HK-2 (cell line): Measurements from ENCODE around the gene PDCL2.
"Not testable (repeated sequence)": the region's sequence is repeated elsewhere in the genome, so short reads cannot be mapped to it uniquely, and the experiment has no call there.

Experiments used
- DNase-seq: peaks from one replicate; pipeline ENCODE4 v3.0.0-alpha.2; 2018; ENCODE audit not compliant: unreplicated experiment

PDCL2 gene, protein sequence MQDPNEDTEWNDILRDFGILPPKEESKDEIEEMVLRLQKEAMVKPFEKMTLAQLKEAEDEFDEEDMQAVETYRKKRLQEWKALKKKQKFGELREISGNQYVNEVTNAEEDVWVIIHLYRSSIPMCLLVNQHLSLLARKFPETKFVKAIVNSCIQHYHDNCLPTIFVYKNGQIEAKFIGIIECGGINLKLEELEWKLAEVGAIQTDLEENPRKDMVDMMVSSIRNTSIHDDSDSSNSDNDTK

DNA sequence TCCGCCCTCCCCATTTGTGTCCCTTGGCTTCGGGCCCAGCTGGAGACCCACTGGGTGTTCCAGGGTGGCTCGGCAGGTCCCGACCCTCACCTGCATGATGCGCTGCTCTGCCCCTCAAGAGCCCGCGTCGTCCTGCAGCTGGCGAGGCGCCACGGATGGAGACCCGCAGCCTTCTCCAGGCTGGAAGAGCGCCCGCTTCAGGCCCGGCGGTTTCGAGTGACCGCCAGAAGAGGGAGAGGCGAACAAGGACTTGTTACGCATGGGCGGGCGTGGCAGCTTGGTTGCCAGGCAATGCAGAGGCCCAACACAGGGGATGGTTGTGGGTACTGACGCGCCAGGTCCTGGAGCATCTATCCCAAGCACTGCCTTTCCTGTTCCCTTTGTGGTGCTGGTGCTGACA, at the start of gene PDCL2:
PDCL2 (minus strand) TSS at position 232 of the 400 bp plus-strand sequence; CDS start at position 96, 136 bp downstream.
- no peak for DNase-seq

- no peak for DNase-seq
Observed at GRCh38 chr4:55637272-55637820, 45.3 kb upstream of the PDCL2 start.

DNA sequence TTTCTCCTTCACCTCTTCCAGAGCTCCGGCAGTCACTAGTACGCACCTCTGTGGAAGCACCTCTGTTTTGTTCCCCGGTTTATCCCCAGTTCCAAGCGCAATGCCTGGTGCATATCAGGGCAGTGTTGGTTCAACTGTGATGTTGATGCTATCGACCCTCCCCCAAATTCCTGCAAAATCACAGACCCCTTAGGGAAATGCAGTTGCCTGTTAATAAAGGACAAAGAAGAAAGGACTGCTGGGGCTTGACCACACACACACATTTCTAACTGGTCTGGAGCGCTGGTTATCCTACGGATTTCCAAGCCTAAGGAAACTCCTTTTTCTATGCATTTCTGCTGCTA, 44.6 kb upstream of the PDCL2 start:
- DNase-seq: no peak

DNA sequence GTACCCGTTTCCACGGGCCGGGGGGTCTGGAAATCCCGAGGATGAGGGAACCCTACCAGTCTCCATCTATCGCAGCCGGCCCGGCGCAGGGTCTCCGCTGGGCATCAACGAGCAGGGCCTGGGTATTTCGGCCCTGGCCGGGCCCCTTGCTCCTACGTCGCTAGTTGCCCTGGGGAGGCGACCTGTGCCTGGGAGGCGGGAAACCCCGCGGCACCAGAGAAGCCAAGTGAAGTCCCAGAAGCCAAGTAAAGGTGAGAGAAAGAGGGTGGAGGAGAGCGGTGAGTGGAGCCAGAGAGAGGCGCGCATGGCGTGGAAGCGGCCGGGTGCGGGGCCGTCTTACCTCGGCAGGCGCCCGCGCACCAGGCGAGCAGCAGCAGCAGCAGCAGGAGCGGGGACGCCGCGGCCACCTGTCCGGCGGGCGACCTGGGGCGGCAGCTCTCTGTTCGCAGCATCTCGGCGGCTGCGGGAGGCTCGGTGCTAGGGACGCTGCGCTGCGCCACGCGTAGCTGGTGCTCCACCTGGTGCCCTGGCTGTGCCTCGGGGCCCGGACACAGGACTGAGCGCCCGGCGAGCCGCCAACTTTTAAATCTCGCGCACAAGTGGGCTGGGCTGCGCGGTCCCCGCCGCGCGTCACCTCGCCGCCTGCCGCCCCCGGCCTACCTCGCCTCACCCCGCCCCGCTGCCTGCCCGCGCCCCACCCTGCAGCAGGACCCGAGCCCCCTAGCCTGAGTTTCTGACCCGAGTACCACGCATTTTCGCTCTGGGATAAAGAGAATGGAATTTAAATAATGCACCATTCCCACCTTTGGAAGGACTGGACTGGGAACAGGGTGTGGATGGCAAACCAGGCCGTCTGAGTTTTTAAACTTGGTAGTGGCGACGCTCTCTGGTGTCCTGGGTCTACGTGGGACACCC, 44.0 kb upstream of the PDCL2 start, which contains the start of gene NMU:
NMU (minus strand) TSS at position 558 of the 915 bp plus-strand sequence; CDS start at position 452, 106 bp downstream.
- DNase-seq: peak; percentile 21

GRCh38 chr4:55635282-55635681, 43.2 kb upstream of the PDCL2 start:
- DNase-seq: no peak

- no peak for DNase-seq
Observed at GRCh38 chr4:55634417-55635128, 42.5 kb upstream of the PDCL2 start.

GRCh38 chr4:55633903-55634302, 41.9 kb upstream of the PDCL2 start:
- no peak for DNase-seq

DNA sequence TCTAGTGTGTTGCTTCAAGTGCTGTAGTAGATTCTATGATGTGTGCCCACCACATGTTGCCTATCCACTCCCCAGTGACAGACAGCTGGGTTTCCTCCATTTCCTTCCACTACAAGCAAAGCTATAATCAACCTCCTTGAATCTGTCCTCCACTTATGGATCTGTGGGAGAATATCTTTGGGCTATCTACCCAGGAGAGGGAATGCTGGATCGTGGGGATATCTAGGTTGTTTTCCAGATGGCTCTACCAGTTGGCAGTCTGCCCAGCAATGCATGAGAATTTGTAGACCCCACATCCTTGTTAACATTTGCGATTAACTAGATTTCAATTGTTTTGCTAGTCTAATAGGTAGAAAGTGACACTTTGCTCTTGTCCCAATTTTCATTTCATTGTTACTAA, 33.8 kb upstream of the PDCL2 start:
- no peak for DNase-seq

DNA sequence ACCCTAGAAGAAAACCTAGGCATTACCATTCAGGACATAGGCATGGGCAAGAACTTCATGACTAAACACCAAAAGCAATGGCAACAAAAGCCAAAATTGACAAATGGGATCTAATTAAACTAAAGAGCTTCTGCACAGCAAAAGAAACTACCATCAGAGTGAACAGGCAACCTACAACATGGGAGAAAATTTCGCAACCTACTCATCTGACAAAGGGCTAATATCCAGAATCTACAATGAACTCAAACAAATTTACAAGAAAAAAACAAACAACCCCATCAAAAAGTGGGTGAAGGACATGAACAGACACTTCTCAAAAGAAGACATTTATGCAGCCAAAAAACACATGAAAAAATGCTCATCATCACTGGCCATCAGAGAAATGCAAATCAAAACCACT, 32.0 kb upstream of the PDCL2 start:
- not testable (repeated sequence) for DNase-seq

DNA sequence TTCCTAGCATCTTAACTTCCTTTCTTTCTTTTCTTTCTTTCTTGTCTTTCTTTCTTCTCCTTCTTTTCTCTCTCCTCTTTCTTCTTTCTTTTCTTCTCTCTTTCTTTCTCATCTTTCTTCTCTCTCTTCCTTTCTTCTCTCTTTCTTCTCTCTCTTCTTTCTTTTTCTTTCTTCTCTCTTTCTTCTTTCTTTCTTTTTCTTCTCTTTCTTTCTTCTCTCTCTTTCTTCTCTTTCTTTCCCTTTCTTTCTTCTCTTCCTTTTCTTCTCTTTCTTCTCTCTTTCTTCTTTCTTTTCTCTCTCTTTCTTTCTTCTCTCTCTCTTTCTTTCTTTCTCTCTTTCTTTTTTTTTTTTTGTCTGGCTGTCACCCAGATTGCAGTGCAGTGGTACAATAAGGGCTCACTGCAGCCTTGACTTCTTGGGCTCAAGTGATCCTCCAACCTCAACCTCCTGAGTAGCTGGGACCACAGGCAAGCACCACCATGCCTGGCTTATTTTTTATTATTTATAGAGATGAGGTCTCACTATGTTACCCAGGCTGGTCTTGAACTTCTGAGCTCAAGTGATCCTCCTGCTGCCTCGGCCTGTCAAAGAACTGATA, 26.6 kb upstream of the PDCL2 start:
- no peak for DNase-seq

GRCh38 chr4:55617587-55618197, 25.6 kb upstream of the PDCL2 start:
- no peak for DNase-seq

- DNase-seq: no peak
Observed at GRCh38 chr4:55615008-55615407, 23.0 kb upstream of the PDCL2 start.

GRCh38 chr4:55613621-55614020, 21.6 kb upstream of the PDCL2 start:
- DNase-seq: no peak

DNA sequence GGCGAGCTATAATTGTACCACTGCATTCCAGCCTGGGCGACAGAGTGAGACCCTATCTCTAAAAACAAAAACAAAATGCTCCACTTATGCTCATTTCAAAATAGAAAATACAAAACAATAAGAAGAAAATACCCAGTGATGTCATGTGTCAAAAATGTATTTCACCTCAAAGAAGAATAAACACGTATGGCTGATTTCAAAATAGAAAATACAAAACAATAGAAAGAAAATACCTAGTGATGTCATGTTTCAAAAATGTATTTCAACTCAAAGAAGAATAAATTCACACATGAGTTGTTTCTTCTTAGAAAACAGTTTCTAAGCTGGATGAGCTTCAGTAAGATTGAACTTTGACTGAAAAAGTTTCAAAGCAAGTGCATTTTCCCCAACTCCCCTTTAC, 20.3 kb upstream of the PDCL2 start:
- no peak for DNase-seq

- no peak for DNase-seq
Observed at GRCh38 chr4:55611358-55612059, 19.5 kb upstream of the PDCL2 start.

DNA sequence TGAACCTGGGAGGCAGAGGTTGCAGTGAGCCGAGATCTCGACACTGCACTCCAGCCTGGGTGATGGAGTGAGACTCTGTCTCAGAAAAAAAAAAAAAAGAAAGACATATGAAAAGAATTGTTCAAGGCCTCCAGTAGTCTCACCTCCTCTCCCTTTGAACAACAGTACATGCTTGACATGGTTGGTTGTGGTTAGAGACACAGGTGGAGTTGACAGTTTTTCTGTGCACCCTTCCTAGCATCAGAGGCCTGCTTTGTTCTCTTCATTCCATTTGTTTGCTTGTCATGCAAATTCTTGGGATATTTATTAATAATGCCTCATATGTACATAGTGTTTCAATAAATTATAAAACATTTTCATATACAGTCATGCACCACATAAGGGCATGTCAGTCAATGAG, 18.3 kb upstream of the PDCL2 start:
- no peak for DNase-seq

DNA sequence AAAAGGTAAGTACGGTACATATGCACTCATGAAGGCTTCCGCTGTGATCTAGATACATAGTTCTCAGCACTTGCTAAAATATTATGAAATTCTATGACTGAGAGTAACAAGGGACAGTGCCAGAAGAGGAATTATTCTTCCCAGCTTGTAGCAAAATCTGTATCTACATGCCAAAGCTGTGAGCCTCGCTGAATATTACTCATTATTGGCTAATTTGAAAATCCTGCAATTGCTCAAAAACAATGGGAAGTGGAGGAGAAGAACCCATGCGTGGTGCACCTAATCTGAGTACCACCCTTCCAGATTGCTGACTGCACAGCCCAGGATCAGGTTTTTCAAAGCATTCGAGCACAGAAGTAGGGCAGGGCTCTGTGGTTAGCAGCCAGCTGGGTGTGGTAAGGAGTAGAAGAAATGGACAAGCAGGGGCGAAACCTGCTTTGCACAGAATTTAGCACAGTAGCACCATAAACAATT, 17.4 kb upstream of the PDCL2 start:
- DNase-seq: no peak

DNA sequence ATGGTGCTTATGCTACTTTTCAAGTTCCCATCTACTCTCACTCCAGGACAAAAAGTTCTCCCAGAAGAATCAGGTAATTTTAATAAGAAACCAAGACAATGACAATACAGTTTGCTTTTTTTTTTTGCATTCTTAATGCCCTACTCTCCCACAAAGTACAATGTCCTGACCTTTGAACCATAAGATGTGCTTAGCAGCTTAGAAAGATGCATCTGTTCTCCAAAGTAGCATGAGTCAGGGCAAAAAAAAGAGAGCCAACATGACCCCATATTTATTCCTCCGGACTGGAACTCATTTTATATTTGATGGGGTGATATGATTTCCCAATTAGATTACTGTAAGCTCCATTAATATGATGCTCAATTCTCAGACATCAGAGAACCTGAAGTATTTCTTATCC, 16.5 kb upstream of the PDCL2 start:
- no peak for DNase-seq

DNA sequence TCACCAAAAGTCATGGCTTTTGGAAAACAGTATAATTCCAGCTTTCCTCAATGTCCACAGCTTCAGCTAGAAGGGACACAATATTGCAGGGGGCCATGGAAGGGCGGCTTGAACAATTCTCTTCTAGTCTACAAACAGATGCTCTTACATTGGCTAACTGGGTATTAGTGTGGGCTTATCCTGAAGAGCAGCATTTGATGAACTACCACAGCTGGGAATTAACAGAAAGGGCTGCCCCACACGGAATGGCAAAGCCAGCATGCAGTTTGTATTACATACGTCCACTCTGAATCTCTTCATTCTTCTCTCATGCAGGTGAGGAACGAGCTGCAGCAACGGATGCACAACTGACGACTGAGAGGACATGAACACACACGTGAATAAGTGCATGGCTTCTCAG, 13.0 kb upstream of the PDCL2 start:
- no peak for DNase-seq

DNA sequence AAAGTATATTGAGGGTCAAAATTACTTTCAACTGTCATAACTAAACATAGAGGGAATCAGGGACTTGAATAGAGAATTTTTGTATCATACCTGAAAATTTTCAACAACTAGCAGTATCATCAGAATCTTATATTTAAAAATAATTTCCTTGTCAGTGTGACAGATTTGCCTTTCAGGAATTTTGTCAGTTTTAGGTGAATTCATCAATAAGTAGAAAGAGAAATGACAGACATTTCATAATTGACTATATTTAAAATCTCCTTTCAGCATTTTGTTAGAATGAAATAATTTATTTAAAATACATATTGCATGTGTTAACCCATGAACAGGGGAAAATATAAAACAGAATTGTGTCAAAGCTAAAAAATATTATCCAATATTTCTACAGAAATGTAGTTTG, 8.6 kb upstream of the PDCL2 start:
- DNase-seq: no peak

GRCh38 chr4:55598641-55599040, 6.6 kb upstream of the PDCL2 start:
- DNase-seq: no peak
